Mucosa of descending colon (tissue), 3 donors: Measurements from ENCODE around the gene SPATA32. TPM values are rescaled to one million over a fixed set of nuclear protein-coding genes. Genes with fewer than 3 reads are reported as not detected.
A peak's percentile ranks its signal among the peaks of the same experiment; 100 is the strongest.

ENCODE experiments used
- ATAC-seq: fragments of 200-7000 bp; cut with Tn5 transposase; one replicate; pipeline ENCODE4 v1.9.1; 2020; ENCODE audit warnings: mild to moderate bottlenecking, moderate library complexity
- DNase-seq, 3 donors: peaks; one replicate each; pipeline ENCODE4 v3.0.0-alpha.2; 2020
- H3K36me3 ChIP-seq: fragments of 200-600 bp; one replicate; pipeline ENCODE4 v1.8.0; 2021; ENCODE audit warnings: low read depth, mild to moderate bottlenecking
- H3K4me1 ChIP-seq: fragments of 200-600 bp; one replicate; pipeline ENCODE4 v1.8.0; 2021; ENCODE audit warnings: low read depth, mild to moderate bottlenecking
- H3K4me3 ChIP-seq: fragments of 200-600 bp; one replicate; pipeline ENCODE4 v1.8.0; 2021; ENCODE audit warnings: mild to moderate bottlenecking
- H3K9me3 ChIP-seq: fragments of 200-600 bp; one replicate; pipeline ENCODE4 v1.8.0; 2021; ENCODE audit warnings: mild to moderate bottlenecking
- intact Hi-C, 2 donors: fragments of 100-400 bp; cut with DNase I in 1 of 2; cut with micrococcal nuclease in 1 of 2; formaldehyde crosslinking; loops; one replicate each; pipeline versions ENCODE4 v1.11.0 to v1.11.1; 2022; cut with DNase I, micrococcal nuclease
- total RNA-seq, 3 donors: library from RNA; stranded (reverse); fragmentation: NEBNext Ultra II Directional in 2 of 3; extraction: Animal tissue kit (Norgen Biotek cat#: 25700) in 2 of 3; gene quantifications; one replicate each; pipeline versions ENCODE4 v1.2.1 to v1.2.4, GENCODE V29; 2021 to 2023
- TF ChIP-seq, protein P1 (sequence below): fragments of 200-600 bp; IDR thresholded peaks from one replicate; pipeline ENCODE4 v1.8.0; 2022; ENCODE audit warnings: antibody characterized with exemption, mild to moderate bottlenecking
- donor health status: DM: no; HTN: no; CAD: no; lungs with moderate emphysema.
- donor health status: DM: no; HTN: no; CAD: no.
- donor health status: DM: no; HTN: yes; CAD: no.

SPATA32 gene
- total RNA-seq, 3 donors from 2014 or later: 0.19 to 0.22 TPM; not detected in 1

DNA sequence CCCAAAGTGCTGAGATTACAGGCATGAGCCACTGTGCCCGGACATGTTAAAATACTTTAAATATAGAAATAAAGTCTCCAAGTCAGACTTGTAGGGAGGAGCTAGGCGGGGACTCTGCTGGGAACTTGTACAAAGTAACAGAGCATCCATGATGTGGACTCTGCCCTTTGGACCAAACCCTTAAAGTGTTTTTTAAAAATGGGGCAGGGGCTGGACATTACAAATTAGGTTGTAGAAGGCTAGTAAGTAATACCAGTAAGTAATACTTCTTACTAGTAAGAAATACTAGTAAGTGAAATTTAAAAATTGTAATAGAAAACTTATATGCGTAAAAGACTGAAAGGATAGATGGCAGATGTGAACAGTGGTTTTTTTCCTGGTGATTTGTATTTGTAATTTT, 9.7 kb upstream of the SPATA32 start:
- H3K9me3 ChIP-seq: no peaks in the 10 kb centered on the region
- no peak for ATAC-seq
- peaks cover 20% of the 10 kb centered on the region for H3K36me3 ChIP-seq
- no peak overlapping the region for H3K4me3 ChIP-seq
- no peak for DNase-seq
- intact Hi-C loops: no loop called here
- TF ChIP-seq, protein P1, sequence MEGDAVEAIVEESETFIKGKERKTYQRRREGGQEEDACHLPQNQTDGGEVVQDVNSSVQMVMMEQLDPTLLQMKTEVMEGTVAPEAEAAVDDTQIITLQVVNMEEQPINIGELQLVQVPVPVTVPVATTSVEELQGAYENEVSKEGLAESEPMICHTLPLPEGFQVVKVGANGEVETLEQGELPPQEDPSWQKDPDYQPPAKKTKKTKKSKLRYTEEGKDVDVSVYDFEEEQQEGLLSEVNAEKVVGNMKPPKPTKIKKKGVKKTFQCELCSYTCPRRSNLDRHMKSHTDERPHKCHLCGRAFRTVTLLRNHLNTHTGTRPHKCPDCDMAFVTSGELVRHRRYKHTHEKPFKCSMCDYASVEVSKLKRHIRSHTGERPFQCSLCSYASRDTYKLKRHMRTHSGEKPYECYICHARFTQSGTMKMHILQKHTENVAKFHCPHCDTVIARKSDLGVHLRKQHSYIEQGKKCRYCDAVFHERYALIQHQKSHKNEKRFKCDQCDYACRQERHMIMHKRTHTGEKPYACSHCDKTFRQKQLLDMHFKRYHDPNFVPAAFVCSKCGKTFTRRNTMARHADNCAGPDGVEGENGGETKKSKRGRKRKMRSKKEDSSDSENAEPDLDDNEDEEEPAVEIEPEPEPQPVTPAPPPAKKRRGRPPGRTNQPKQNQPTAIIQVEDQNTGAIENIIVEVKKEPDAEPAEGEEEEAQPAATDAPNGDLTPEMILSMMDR: no peak
- no peaks in the 10 kb centered on the region for H3K4me1 ChIP-seq

DNA sequence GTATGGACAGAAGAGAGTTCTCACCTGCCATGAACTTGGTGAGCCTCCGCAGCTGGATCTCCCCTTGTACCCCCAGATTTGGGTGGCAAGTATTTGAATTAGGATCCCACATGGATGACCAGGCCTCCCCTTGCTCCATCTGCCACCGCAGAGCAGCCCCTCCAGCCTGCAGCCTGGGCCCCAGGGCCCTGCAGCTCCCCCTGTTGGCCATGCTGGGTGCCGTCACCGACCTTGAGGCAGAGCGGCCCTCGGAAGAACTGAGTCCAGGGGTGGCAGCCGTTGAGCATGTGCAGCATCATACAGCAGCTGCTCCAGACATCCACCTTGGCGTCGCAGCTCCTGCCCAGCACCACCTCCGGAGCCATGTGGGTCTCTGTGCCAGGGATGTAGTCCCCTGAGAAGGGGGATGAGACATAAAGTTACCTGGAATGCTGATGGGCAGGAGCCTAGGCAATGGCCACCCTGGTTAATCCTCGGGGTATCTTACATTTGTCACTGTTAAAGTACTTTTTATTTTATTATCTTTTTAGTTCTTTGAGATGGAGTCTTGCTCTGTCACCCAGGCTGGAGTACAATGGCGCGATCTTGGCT, 9.0 kb upstream of the SPATA32 start:
- Histone ChIP-seq H3K4me3 (no peak overlapping the region), H3K4me1 (peaks cover 6% of the 10 kb centered on the region), H3K36me3 (peaks cover 20% of the 10 kb centered on the region), H3K9me3 (no peaks in the 10 kb centered on the region)
- TF ChIP-seq, protein P1: peak; percentile 56
- DNase-seq (peak in 1 of 3 donors; percentile 38), ATAC-seq (peak; percentile 42)
- intact Hi-C loops: no loop called here

DNA sequence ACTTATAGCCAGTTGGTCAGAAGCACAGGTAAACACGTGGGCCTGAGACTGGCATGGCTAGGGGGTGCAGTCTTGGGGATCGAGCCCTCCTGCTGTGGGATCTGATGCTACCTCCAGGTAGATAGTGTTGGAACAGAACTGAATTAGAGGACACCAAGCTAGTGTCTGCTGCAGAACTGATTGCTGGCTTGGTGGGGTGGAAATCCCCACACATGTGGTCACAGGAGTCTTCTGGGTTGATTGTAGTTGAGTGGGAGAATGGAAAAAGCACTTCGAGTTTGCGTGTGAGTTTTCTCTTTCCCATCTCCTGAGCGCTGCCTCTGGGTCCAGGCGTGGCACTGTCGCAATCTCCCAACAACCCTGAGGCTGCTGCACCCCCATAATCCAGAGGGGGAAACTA, 8.0 kb upstream of the SPATA32 start:
- intact Hi-C loops: no loop called here
- Histone ChIP-seq H3K4me1 (peaks cover 14% of the 10 kb centered on the region), H3K36me3 (peaks cover 20% of the 10 kb centered on the region), H3K4me3 (no peak overlapping the region), H3K9me3 (no peaks in the 10 kb centered on the region)
- ATAC-seq (no peak), DNase-seq (no peak)
- TF ChIP-seq, protein P1: no peak

DNA sequence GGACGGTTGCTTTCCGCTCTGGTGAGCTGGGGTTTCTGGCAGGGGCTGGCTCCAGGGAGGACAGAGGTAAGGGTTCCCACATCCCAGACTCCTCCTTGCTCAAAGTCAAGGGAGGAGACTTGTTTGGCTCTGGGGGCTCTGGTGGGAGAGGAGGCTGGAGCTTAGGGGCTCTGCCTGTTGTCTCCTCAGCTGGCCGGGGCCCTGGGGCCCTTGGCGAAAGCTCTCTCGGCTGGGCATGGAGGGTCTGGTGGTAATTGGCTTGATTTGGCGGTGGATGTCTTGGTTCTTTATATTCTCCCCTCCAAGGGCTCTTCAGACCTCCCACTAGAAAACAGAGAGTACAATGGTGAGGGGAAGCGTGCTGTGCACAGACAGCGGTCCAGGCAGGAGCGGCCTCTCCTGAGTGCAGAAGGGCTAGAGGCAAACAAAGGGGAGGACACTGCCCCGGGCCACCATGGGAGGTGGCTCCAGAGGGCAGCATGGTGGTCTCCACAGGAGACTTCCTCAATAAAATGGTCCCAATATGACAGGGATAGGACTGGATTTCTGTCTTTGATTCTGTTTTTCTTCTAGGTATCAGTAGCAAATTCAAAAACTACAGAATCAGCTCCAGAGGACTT, 5.7 kb upstream of the SPATA32 start:
- no peak for ATAC-seq

DNA sequence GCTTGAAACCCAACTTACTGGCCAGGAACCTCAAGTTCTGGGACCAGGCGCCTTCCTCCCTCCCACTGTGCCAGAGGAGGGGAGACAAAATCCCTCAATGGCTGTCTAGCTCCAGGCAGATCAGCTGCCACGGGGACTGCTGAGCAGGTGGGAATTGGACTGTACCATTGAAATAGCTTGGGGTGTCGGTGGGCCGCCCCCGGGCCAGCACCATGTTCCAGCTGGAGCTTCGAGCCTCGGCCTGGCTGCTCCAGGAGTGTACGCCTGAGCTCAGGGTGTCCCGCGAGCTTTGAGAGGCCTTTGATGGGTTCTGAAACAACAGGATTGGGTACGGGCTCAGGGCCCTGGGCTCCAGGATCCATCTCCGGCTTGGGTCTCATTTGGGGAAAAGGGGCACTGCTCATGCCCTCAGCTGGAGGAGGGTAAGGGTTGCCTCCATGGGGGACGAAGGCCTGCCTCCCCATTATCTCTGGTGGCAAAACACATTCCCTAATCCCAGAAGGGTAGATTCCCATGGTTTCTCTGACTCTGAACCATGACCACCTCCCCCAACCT, 4.6 kb upstream of the SPATA32 start:
- ATAC-seq: no peak
- intact Hi-C loops: no loop called here

More for the DNA sequence above, 5.7 kb upstream of the SPATA32 start:
- TF ChIP-seq, protein P1: no peak
- Histone ChIP-seq H3K36me3 (peaks cover 14% of the 10 kb centered on the region), H3K4me3 (no peak overlapping the region), H3K9me3 (no peaks in the 10 kb centered on the region), H3K4me1 (peaks cover 17% of the 10 kb centered on the region)
- intact Hi-C loops: no loop called here
- no peak for DNase-seq

More for the DNA sequence above, 4.6 kb upstream of the SPATA32 start:
- TF ChIP-seq, protein P1: no peak
- H3K4me3 ChIP-seq: no peak overlapping the region
- H3K36me3 ChIP-seq: peaks cover 14% of the 10 kb centered on the region
- H3K9me3 ChIP-seq: no peaks in the 10 kb centered on the region
- no peak for DNase-seq
- H3K4me1 ChIP-seq: peaks cover 24% of the 10 kb centered on the region
